HK-2 (cell line): ENCODE data around the gene ROBO1.

Experiments used
- DNase-seq: peaks from one replicate; pipeline ENCODE4 v3.0.0-alpha.2; 2018; ENCODE audit not compliant: unreplicated experiment

ROBO1 gene

DNA sequence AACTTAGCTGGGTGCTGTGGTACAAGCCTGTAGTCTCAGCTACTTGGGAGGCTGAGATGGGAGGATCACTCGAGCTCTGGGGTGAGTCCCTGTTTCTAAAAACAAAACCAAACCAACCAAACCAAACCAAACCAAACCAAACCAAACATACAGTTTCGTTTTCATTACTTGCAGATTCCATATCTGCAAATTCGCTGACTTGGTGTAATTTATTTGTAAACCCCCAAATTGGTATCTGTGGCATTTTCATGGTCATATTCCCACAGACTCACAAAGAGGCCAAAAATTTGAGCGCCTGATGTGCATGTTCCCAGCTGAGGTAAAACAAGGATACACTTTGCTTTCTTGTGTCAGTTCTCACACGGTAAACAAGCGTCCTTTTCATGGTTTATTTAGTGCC, 1138.3 kb downstream of the ROBO1 start:
- no peak for DNase-seq

DNA sequence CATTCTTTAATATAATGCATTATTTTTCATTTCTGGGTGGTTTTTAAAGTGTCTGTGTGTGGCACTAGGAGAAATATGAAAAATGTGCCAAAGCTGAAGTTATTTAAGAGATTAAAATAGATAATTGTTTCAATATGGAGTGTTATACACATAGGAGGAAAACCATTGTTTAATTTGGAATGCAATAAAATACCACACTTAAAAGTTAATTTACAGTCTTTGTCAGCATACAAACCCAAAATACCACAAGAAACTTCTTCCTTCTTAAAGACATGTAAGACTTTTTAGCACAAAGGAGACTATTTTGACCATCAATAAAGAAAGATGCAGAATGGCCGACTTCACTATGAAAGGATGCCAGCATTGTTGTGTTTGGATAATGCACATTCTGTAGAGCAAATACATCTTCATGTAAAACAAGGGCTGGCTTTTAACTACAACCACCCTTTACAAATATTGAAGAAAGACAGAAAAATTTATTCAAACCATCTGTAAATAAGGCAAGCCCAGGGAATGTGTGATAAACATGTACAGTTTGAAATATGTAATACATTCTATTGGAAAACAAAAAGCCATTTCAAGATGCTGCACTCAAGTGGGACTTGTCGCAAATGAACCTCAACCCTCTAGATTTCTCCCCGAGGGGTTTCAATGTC, 1146.6 kb downstream of the ROBO1 start:
- DNase-seq: no peak

DNA sequence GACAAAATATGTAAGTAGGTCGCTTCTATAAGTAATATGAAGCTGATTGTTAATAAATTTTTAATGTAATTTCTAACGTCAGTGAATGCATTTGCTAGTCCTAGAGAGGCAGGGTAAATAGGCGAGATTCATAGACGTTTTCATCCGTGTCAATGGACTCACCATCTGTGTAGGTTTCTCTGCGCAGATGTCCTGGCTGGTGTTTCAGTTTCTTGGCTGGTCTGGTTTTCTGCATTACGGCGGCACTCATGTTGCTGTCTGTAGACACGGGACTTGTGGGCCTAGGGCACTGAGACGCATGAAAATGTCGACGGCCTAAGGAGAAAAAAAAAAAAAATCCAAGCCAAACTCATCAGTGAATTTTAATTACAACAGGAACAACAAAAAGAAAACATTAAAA, 1153.3 kb downstream of the ROBO1 start:
- no peak for DNase-seq

DNA sequence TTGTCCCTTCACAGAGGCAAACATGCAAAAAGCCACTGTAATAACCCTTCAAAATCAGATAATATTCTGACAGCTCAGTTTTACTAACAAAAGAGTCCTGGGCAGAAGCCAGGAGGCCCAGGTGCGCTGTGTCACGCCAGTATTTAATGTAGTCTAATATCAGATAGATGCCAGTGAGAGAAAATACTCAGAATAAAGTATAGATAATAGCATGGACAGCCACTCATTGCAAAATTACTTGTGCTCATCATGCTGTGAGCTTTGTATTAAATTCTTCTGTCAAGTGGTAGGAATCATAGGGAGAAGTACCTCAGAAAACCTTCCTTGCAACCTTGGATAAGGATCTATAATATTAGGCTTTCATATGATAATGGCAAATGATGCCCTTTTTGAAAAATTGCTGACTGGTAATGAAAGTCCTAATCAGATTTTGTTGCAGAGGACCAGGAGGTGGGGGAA, 1154.3 kb downstream of the ROBO1 start:
- no peak for DNase-seq

DNA sequence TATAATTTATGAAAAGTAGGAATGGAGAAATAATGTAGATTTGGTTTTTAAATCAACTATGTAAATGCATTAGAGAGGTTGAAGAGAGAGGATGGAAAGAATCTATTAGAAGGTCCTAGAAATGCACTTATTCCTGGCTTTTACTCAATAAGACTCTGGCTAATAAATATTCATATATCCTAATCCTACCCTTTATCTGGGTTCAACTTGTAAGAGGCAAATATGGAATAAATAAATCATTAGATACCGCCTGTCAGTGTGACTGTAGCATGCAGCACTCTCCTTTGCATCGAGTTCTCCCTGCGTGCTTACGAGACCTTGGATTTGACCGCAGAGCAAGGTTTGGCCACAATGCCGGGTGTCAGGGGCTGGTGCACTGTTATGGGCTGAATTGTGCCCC, 1156.5 kb downstream of the ROBO1 start:
- no peak for DNase-seq

DNA sequence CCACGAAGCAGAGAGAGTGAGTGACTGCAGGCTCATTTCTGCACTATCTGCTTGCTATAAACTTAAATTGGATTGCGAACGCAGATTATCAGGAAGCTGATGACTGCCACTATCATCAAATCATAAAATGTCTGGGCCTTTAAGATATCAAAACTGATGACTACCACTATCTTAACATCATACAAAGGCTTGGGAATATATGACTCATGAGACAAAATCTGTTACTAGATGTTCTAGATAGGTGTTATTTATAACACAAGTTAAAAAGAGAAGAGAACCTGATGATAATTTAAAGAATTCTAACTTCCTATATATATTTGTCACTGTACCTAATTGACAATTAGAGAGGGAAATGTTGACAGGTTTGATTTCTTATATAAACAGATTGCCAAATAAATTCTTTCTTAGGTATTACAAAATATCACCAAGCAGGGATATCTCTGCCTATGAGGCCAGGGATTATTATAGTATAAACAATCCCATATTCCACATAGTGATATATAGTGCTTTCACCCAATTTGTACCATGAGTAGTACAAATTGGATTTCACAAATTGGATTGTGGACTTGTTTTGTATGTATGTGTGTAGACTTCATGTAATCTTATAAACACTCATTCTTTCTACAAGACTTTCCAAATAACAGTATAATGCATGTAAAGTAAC, 1157.2 kb downstream of the ROBO1 start:
- no peak for DNase-seq

DNA sequence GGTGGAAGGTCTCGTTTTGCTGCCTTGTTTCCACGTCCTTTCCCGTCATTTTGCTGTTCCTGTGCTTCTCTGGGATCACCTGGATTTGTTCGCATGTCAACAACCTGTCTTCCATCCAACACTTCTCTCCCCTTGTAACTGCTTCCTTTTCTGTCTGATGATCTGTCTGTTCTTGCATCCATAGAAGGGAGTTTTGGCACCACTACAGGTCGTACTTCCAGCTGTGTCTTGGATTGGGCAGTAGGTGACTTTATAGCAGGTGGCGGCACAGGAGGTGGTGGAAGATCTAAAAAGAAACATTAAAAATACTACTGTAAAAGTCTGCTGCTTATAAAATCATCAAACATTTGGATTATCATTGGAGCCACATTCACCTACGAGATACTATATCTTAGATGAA, 1161.0 kb downstream of the ROBO1 start:
- no peak for DNase-seq

DNA sequence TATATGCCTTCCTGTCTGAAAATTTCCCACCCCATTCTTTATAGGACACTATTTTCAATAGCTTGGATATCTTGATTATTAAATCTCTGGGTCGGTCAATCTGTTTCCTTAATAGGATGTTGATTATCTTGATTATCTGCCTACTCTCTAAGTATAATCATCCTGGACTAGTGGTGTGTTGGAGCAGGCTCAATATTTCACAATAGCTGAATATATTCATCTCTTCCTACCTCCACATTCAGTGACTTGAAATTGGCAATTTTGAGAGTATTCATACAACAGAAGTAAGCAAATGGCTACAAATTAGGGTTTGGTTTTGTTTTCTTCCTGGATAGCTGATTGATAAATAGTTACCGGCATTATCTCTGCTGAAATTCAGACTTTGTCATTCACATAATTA, 1162.6 kb downstream of the ROBO1 start:
- DNase-seq: no peak

DNA sequence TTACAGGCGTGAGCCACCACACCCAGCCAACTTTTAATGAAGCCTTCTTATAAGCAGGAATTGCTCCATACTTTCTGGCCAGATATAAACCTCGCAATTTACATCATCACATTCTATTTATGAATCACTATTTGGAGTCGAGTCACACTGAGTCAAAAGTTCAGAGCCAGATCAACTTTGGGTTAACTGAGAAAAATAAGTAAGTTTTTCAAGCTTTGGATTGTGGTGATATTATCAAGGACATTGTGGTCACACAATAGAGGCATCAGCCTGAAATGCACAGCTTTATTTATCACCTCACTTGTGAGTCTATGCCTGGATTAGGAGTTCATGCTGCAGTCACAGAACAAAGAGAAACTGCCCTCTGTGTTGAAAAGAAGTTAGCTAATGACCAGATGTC, 1163.5 kb downstream of the ROBO1 start:
- DNase-seq: no peak

DNA sequence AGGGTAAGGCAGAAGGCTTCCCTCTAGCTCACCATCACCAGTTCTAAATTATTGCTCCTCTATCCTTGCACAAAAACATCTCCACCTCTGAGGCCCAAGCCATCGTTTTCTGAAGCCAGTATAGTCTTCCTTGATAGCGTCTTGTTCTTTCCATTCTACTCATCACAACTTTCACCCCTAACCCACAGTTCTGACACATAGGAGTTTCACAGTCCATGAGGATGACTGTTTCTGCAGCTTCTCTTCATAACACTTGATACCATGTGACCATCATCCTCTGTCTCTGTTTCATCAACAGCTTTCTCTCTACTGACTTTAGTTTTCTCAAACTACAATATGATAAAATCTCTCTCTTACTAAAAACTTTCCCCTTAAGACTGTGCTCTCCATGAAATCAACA, 1166.5 kb downstream of the ROBO1 start:
- no peak for DNase-seq

DNA sequence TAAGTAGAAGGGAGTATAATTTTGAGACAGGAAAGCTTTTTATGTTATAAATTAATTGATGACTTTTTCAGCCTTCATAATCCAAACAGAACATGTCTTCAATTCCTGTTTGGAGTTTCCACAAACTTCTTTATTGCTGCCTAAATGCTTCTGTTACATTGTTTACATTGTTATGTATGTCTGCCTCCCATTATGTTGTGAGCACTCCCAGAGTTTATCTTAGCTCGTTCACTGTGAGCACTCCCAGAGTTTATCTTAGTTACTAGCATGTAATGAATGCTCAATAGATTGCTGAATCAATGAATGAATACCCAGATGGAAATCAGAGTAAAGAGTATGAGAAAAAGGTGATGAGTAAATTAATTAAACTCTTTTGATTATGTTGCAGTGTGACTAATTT, 1178.0 kb downstream of the ROBO1 start:
- no peak for DNase-seq

DNA sequence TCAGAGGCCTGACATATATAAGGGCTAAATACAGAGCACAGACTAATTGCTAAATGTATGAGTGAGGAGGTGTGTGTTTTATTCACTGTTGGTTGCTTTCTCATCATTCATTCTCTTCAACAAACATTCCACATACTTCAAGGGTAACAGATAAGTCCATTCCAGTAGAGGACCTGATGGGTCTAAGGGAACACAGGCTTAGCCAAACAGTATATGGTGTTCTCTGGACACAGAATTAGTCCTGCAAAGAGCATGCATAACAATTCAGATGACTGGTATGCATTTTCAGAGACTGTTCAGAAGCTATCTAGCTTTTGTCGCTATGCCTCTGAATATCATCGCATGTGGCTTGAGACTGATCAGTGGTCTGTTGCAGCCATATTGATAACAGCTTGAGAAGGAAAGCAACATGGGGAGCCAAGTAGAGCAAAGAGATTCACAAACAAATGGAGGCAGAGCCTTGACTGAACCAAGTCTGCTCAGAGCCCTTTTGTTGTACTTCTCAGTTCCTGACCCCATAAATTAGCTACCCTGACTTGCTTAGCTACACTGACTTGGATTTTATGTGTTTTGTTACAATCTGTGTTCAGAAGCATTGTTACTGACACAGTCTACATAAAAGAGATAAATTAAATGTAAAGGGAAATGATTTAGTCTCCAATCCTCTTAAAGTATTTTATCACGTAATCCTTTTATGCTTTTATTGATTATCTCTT, 1178.7 kb downstream of the ROBO1 start:
- DNase-seq: no peak

DNA sequence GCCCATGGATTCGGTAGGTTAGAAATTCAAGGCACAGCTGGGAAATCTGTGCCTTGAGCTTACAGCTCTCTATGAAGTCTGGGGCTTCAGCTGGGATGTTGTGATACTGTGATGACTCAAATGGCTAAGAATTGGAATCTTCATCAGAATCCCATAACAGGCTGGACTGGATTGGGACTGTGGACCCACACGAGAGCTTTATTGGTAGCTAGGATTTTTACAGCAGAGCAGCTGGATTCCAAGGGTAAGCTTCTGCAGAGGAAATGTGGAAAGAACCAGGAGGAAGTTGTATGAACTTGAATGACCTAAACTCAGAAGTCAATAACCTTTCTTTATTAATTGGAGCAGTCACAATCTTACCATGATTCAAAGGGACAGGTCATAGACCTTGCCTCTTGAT, 1187.1 kb downstream of the ROBO1 start:
- no peak for DNase-seq

DNA sequence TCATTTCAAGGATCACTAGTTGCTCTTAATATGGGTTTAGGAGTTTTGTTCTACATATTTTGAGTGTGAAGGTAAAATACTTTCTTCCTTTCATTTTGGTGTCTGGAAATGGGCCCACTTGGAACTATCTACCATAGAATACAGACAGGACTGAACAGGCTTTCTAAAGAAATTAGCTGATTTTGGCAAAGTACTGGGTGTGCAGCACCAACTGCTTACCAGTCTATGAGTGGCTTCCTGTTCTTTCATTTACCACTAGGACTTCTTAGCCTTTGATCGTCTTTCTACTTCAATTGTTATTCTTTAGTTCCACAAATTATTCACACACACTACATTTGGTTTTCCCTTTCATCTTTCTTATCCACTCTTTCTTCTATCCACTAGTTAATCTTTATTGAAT, 1196.3 kb downstream of the ROBO1 start:
- DNase-seq: no peak

DNA sequence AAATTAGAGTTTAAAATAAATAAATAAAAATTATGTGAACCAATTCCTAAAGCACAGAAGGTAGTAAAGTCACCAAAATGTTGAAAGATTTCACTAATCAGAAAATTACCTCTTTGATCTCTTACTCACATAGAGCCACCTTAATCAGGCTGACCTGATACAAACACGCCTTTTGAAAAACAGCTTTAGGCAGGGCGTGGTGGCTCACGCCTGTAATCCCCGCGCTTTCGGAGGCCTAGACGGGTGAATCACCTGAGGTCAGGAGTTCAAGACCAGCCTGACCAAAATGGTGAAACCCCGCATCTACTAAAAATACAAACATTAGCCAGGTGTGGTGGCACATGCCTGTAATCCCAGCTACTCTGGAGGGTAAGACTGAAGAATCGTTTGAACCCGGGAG, 1197.3 kb downstream of the ROBO1 start:
- DNase-seq: no peak

DNA sequence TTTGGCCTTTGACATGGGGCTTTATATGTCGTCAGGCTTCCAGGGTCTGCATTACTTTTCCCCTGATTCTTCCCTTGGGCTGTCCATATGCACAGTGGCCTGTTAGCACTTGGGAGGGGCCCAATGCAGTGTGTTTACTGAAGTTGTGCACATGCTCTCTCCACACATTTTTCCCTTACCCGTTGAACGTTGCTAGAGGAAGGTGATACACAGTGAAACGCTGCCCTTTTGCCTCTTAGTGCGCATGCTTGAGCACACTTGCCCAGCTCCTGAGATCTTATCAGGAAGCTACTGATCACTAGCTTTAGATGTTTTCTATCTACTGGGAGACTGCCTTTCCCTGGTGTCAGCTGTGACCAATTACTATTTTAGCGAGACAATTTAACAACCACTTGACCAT, 1198.0 kb downstream of the ROBO1 start:
- no peak for DNase-seq

DNA sequence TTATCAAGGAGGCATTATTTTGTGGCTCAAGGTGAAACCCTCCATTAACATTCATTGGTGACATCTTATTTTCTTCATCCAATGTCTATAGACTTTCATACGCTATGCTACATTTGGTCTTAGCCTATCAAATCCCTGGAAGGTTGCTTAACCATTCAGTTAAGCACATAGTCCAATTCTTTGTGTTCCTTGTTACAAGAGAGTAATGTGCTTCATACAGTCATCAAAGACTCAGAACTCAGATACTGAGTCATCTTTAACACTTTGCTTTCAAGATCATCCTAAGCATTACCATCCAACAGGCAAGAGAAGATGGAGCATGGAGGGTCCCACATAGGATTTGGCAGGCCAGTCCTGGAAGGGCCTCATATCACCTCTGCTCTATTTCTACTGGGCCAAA, 1202.1 kb downstream of the ROBO1 start:
- no peak for DNase-seq

DNA sequence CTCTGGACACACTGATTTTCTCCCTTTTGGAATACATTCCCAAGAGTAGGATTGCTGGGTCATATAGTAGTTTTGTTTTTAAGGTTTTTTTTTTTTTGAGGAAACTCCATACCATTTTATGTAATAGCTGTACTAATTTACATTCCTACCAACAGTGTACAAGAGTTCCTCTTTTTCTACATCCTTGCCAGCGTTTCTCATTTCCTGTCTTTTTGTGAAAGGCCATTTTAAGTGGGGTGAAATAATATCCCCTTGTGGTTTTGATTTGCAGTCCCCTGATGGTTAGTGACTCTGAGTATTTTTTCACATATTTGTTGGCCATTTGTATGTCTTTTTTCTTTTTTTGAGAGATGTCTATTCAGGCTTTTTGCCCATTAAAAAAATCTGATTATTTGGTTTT, 1205.5 kb downstream of the ROBO1 start:
- DNase-seq: no peak
